ENCODE results near the gene BTBD16.

The BTBD16 gene

GRCh38 chr10:122296363-122297120 is 25.4 kb downstream of the BTBD16 start:
- DNase-seq, result no peak

DNA sequence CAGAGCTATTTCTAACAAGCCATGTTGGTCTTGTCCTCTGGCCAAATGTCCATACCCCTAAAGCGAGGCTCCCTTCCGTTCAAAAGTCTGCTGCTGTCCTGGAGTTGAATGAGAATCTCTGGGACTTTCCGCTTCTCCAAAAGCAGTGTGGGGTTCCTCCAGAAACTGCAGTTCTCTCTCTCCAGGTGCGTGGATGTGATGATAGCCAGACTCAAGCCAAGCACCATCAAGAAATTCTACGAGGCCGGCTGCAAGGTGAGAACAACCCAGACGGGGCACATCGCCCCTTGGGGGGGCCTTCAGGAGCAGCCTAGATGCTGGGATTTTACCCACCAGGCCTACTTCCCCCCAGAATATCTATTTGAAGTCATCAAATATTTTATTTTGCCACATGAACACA is 26.5 kb downstream of the BTBD16 start:
- no peak for DNase-seq

DNA sequence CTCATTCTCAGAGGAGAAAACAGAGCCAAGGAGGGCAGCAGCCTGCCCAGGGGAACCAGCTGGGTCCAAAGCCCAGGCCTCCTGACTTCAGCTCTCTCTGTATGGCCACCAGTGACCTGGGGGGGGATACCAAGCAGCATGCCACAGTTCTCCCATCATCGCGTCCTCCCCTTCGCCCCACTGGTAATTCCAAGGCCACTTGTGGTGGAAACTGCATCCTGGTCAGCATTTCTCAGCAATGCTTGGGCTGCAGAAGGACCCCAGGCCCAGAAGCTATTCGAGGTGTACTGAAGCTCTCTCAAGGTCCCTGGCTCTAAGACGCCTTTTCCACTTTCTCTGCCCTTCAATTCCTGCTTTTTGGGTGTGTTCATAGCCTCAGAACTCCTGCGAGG is 27.1 kb downstream of the BTBD16 start:
- DNase-seq, result no peak

- DNase-seq, result peak; percentile 22 to 47 (median 30)
Observed at GRCh38 chr10:122298598-122299301, 27.7 kb downstream of the BTBD16 start.

DNA sequence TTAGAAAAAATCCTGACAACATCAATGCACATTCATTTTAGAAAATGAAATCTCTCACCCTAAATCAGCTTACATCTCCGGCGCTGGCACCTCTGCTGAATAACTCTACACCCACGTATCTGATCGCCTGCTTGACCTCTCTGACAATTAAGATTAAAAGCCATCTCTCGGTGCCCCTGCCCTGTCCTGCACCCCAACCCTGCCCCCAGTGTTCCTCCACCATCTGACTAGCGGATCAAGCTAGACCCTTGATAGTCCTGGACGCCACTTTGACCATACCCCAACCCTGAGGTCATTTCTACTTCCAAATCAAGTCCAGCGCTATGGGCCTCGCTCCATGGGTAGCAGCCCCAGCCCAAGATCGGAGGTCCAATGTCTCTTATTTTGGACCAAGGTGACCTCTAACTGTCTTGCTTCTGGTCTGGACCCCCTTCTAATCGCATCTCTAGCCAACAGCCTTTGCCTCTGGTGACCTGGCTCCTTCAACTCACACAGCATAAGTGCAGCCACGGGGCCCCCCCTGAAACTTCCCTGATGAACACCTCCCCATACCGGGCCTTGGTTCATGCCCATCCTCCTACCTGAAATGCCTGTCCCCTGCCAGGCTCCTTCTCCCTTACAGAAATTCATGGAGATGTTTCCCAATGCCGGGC is 28.5 kb downstream of the BTBD16 start:
- DNase-seq, result no peak

DNA sequence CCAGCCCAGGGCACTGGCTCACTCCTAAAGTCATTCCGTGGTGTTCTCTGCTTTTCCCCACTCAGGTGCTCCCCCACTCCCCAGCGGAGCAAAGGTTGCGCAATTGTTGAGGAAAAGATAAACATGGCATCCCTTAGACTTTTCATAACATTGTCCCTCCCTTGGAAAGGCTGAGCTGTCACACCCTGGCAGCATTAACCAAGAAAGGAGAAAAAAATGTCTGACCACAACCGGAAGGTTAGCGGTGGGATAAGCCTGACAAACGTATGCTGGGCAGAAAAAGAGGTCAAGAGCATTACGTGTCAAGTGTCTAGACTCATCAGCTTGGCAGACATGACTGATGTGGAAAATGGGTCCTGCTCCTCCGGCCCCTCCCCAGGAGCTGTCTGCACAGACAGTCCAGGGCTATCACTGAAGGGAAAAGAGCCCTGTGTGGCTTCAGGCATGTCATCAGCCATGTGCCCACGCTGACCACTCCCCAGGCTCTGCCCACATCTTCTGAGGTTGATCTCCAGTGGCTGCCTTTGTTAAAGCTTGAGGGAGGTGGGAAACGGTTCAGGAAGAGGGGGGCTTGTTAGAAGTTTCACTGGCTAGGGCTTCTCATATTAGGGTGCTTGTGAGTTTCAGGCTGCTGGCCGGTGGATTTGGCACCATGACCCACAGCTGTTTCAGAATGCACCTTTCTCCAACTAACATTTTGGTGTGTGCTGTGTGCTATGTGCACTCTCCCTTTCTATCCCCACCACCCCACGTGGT is 30.1 kb downstream of the BTBD16 start:
- no peak for DNase-seq

DNA sequence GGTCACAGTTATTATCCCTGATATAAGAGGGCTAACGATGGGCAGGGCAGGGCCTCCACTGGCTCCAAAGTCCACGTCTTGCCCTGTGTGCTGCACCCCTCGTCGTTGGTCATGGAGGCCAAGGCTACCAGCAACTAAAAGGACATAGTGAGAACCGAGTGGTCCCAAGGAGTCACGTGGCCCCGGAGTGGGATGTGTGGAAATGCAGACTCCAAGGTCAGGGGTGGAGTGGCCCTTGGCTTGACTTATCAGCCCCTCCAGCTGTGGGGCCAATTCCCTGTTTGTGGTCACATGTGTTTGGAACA is 30.7 kb downstream of the BTBD16 start:
- no peak for DNase-seq

- DNase-seq, result no peak
Observed at GRCh38 chr10:122302315-122302714, 31.2 kb downstream of the BTBD16 start.

DNA sequence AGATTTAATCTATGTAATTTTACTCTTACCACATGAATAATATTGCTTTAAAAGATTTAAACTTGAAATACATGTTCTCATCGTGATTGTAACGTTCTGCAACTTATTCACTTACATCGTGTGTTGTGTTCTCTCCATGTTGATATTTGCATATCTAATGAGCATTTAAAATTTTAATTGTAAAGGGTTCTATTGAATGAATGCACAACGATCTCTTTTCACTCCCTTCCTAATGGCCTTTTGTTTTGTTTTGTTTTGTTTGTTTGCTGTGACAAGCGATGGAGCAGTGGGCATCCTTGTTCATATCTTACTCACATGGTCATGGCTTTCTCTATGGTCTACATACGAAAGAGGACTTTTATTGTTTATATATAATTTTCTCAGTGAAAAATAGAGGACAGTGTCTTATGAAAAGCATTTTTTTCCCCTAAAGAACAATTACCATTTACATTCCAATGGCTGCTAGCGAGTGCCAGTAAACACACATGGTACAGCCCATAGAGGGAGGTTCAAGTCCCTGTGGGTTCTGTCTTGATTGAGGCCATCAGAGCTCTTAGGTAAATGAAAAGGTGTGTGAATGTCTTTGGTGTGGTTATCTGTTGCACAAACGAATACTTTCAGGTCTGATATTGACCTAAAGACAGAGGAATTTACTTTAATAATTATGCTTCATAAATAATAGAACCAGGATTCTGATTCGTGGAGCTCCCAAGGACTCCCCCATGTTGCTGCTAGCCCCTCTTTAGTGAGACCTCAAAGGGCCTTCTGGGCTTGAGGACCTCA is 32.4 kb downstream of the BTBD16 start:
- DNase-seq, result no peak

- DNase-seq, result no peak
Observed at GRCh38 chr10:122304054-122304579, 33.0 kb downstream of the BTBD16 start.

- no peak for DNase-seq
Observed at GRCh38 chr10:122306282-122306681, 35.2 kb downstream of the BTBD16 start.

DNA sequence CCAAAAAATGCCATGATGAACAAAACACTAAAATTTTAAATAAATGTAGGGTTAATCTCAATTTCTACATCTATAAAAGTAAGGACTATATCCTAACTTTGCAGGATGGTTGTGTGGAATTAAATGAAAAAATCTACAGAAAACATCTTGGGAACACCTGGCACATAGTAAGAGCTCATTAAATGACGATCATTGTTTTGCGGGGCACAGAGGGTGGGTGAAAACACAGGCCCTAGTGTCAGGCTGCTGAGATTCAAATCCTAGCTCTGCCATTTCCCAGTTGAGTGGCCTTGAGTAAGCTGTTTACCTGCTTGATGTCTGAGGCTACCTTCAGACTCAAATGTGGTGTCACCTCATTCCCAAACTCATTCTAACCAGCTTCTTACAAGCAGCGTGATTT is 35.6 kb downstream of the BTBD16 start:
- DNase-seq, result no peak

- no peak for DNase-seq
Observed at GRCh38 chr10:122307669-122308416, 36.7 kb downstream of the BTBD16 start.

GRCh38 chr10:122308417-122309141 is 37.5 kb downstream of the BTBD16 start:
- DNase-seq, result no peak

DNA sequence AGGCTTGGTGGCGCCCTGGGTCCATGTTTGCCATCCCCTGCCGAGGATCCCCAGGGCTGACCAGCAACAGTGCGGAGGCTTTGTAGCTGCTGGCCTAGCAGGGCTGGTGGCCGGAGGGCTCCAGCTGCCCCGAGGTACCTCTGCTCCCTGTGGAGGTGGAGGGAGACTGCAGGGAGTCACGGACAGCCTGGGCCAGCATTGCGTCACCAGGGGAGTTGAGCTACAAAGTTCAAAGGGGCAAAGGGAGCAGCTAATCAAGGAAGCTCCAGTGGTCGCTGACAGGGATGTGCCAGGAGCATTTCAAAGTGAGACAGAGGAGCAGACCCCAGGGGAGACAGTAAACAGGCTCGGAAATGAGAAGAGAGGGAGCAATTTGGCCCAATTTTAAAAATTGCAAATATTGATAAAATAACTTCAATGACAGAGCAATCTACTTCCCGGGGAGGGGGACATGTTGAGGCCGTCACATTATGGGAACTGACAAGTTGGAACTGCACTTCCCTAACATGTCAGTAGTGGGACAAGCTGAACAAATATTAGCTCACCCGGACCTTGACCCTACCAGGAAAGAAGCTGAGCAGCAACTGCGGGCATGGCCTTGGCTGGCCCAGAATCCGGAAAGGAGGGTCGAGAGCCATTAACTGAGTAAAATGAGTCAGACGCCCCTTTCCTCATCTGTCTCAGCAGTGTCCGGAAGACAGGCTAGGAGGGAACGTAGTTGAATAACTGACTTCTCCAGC is 39.4 kb downstream of the BTBD16 start:
- DNase-seq, result no peak

DNA sequence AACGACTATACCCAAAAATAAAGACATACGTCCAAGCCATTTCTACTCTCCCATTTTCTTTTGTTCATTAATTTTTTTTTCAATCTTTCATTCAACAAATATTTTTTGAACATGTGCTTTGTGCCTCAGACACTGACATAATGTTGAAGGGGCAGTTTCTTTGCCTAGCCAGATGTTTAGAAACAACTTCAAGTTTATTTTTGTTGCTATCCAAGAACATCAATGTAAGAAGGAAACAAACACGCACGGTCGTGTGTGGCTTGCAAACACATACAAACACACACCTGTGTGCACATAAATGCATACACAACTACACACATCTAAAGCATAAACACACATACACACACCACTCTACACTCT is 39.9 kb downstream of the BTBD16 start:
- no peak for DNase-seq

GRCh38 chr10:122311716-122312115 is 40.6 kb downstream of the BTBD16 start:
- DNase-seq, result no peak

DNA sequence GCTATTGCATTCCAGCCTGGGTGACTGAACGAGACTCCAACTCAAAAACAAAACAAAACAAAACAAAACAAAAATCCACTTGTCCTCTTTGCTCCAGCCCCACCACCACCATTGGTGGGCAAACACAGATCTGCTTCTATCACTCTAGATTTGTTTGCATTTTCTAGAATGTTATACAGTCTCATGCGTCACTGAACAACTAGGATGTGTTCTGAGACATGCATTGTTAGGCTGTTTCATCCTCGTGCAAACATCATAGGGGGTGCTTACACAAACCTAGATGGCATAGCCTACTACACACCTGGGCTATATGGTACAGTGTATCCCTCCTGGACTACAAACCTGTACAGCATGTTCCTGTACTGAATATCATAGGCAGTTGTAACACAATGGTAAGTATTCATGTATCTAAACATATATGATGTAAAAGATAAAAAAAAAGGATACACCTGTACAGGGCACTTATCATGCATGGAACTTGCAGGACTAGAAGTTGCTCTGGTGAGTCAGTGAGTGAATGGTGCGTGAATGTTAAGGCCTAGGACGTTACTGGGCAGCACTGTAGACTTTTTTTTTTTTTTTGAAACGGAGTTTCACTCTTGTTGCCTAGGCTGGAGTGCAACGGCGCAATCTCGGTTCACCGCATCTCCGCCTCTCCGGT is 45.3 kb downstream of the BTBD16 start:
- no peak for DNase-seq

DNA sequence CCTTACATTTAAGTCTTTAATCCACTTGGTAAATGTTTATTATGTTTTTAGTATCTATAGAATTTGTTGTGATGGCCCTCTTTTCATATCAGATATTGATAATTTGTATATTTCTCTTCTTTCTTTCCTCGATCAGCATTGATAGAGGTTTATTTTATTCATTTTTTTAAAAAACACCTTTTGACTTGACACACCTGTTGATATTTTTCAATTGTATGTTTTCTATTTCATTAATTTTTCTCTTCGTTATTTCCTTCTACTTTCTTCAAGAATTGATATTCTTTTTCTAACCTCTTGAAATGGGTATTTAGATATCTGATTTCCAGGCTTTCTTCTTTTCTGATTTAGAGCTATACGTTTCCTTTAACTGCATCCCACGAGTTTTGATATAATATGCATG is 50.9 kb downstream of the BTBD16 start:
- DNase-seq, result no peak

DNA sequence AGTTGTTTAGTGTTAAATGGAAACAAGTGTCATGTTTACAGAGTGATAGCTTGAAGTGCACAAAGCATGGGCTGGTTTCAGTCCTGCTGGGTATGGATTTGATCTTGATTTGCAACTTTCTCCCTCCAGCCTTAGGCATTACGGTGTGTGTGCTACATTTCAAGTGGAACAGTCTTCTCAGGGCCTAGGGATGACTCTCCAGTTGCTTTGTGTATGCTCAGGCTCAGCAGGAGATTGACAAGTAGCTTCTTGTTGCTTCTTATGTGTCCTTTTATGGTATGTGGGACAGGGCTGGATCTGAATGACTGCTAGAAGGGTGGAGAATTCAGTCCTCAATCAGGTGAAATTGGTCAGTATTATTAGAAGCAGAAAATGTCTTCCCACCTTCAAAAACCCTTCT is 52.1 kb downstream of the BTBD16 start:
- no peak for DNase-seq
